Nephron progenitor cell (in vitro differentiated cells): ENCODE measurements around the gene TFPI2.

Experiments
- DNase-seq: peaks from one replicate; pipeline ENCODE4 v3.0.0; 2021
- H3K27ac Mint-ChIP-seq: 2 replicates; pipeline ENCODE4 v1.8.0; 2021; ENCODE audit warnings: mild to moderate bottlenecking, moderate library complexity, mixed read lengths
- H3K27me3 Mint-ChIP-seq: 2 replicates; pipeline ENCODE4 v1.8.0; 2021; ENCODE audit warnings: mild to moderate bottlenecking, low read depth, mixed read lengths; ENCODE audit not compliant: poor library complexity
- H3K36me3 Mint-ChIP-seq: 2 replicates; pipeline ENCODE4 v1.8.0; 2021; ENCODE audit warnings: low read depth, mixed read lengths
- H3K4me1 Mint-ChIP-seq: 2 replicates; pipeline ENCODE4 v1.8.0; 2021; ENCODE audit warnings: mixed read lengths
- H3K4me3 Mint-ChIP-seq: 2 replicates; pipeline ENCODE4 v1.8.0; 2021; ENCODE audit warnings: mild to moderate bottlenecking, moderate library complexity, mixed read lengths
- H3K9me3 Mint-ChIP-seq: 2 replicates; pipeline ENCODE4 v1.8.0; 2021; ENCODE audit warnings: mild to moderate bottlenecking, moderate library complexity, mixed read lengths
- CTCF ChIP-seq: fragments of 200-600 bp; sonication (generic); IDR thresholded peaks from 2 replicates; pipeline ENCODE4 v1.5.0; 2021; ENCODE audit warnings: antibody characterized with exemption

Gene TFPI2, protein sequence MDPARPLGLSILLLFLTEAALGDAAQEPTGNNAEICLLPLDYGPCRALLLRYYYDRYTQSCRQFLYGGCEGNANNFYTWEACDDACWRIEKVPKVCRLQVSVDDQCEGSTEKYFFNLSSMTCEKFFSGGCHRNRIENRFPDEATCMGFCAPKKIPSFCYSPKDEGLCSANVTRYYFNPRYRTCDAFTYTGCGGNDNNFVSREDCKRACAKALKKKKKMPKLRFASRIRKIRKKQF

DNA sequence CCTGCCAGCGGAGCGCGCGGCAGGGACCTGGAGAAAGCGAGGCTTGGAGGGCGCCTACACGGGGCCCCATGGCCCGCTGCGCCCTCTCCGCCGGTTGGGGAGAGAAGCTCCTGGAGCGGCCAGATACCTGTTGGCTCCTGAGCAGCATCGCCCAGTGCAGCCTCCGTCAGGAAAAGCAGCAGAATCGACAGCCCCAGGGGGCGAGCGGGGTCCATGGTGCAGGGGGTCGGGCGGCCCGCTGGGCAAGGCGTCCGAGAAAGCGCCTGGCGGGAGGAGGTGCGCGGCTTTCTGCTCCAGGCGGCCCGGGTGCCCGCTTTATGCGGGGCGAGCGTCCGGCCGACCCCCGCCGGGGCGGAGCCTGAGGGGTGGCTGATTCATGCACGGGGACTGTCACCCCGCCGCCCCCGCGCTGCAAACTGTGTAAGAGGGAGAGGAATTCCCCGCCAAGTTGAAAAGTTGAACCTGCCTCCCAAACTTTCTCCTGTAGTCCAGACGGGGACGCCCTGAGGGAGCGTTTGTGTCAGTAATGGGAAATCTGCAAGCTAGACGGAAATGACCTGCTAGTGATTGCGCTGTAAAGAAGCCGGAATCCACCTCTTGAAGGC lies at the start of gene TFPI2:
TSS of gene TFPI2 (minus strand) at position 290 of the 605 bp plus-strand sequence. CDS start at position 215, 75 bp downstream.
- no peak for TF ChIP-seq CTCF
- peaks cover 79% of the 10 kb centered on the region for H3K27me3 Mint-ChIP-seq

GRCh38 chr7:93938293-93938692 lies 47.7 kb upstream of the TFPI2 start:
- DNase-seq = no peak
- peak overlapping the region; percentile 1 for H3K27ac Mint-ChIP-seq
- peaks cover 9% of the 10 kb centered on the region for H3K9me3 Mint-ChIP-seq
- peaks cover 20% of the 10 kb centered on the region for H3K4me1 Mint-ChIP-seq
- TF ChIP-seq CTCF = no peak
- no peak overlapping the region for H3K4me3 Mint-ChIP-seq
- H3K36me3 Mint-ChIP-seq = no peaks in the 10 kb centered on the region
- H3K27me3 Mint-ChIP-seq = peaks cover 3% of the 10 kb centered on the region

More for the DNA sequence above, at the start of gene TFPI2:
- H3K9me3 Mint-ChIP-seq = no peaks in the 10 kb centered on the region
- H3K27ac Mint-ChIP-seq = no peak within 1 kb of the TSS
- peaks cover 14% of the 10 kb centered on the region for H3K4me1 Mint-ChIP-seq
- peak; percentile 78 for DNase-seq
- no peaks in the 10 kb centered on the region for H3K36me3 Mint-ChIP-seq
- H3K4me3 Mint-ChIP-seq = peak within 1 kb of the TSS; percentile 97

DNA sequence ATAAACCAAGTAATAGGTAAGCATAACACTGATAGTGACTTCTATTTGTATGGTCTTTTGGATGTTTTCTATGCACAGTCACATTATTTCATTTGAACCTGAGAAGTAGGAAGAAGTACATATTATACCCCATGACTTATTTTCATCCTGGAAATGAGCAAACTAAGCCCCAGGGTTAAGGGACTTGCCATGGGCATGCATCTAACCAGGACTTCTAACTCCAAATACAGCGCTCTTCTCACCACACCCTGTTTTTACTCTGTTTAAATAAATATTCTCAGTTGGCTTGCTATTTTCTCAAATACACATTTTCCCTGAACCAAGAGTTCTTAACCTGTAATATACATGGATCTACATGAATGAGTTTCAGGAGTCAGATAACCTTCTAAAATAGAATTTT lies 47.3 kb upstream of the TFPI2 start:
- Mint-ChIP-seq H3K4me1 (peaks cover 20% of the 10 kb centered on the region), H3K9me3 (peaks cover 9% of the 10 kb centered on the region), H3K4me3 (no peak overlapping the region), H3K27me3 (peaks cover 3% of the 10 kb centered on the region), H3K27ac (no peak overlapping the region), H3K36me3 (no peaks in the 10 kb centered on the region)
- TF ChIP-seq CTCF = no peak
- no peak for DNase-seq

DNA sequence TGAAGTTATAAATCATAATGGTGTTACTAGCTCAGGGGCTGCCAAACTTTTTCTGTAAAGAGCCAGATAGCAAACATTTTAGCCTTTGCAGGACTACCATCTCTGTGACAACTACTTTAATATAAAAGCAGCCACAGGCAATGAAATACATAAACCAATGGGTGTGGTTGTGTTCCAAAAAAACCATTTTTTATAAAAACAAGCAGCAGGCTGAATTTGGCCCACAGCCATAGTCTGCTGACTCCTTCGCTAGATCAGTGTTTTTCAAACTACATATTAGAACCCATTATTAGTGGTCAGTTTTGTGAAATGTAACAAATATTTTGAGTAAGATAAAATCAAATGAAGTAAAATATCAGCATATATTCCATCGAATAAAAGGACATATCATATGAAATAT lies 44.5 kb upstream of the TFPI2 start:
- Mint-ChIP-seq H3K36me3 (no peaks in the 10 kb centered on the region), H3K27ac (no peak overlapping the region), H3K4me1 (peaks cover 12% of the 10 kb centered on the region), H3K4me3 (no peak overlapping the region), H3K27me3 (peaks cover 12% of the 10 kb centered on the region), H3K9me3 (peaks cover 9% of the 10 kb centered on the region)
- TF ChIP-seq CTCF = no peak
- no peak for DNase-seq

- peaks cover 15% of the 10 kb centered on the region for H3K27me3 Mint-ChIP-seq
Observed at GRCh38 chr7:93933156-93933555, 42.6 kb upstream of the TFPI2 start.

More at GRCh38 chr7:93933156-93933555, 42.6 kb upstream of the TFPI2 start:
- Mint-ChIP-seq H3K4me1 (no peaks in the 10 kb centered on the region), H3K4me3 (no peak overlapping the region), H3K36me3 (no peaks in the 10 kb centered on the region), H3K9me3 (peaks cover 5% of the 10 kb centered on the region), H3K27ac (no peak overlapping the region)
- TF ChIP-seq CTCF = no peak
- no peak for DNase-seq
